B cell (primary cell): ENCODE measurements around the gene CADM1.

Experiments used
- EZH2 ChIP-seq: IDR thresholded peaks from 2 replicates; pipeline ENCODE4 v1.6.1; 2012; ENCODE audit warnings: borderline replicate concordance, low read depth, mild to moderate bottlenecking, moderate library complexity, low read length; ENCODE audit not compliant: insufficient read depth, poor library complexity, severe bottlenecking
- TF ChIP-seq, protein P1 (sequence below): fragments of 200-600 bp; IDR thresholded peaks from one replicate; pipeline ENCODE4 v1.8.0; 2022; ENCODE audit warnings: antibody characterized with exemption, mild to moderate bottlenecking

GRCh38 chr11:115161876-115162275, 342.3 kb downstream of the CADM1 start:
- TF ChIP-seq, protein P1, sequence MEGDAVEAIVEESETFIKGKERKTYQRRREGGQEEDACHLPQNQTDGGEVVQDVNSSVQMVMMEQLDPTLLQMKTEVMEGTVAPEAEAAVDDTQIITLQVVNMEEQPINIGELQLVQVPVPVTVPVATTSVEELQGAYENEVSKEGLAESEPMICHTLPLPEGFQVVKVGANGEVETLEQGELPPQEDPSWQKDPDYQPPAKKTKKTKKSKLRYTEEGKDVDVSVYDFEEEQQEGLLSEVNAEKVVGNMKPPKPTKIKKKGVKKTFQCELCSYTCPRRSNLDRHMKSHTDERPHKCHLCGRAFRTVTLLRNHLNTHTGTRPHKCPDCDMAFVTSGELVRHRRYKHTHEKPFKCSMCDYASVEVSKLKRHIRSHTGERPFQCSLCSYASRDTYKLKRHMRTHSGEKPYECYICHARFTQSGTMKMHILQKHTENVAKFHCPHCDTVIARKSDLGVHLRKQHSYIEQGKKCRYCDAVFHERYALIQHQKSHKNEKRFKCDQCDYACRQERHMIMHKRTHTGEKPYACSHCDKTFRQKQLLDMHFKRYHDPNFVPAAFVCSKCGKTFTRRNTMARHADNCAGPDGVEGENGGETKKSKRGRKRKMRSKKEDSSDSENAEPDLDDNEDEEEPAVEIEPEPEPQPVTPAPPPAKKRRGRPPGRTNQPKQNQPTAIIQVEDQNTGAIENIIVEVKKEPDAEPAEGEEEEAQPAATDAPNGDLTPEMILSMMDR: no peak
- no peak for TF ChIP-seq EZH2
